HG03342 (cell line): ENCODE results near the gene OR13C3.
"Not testable (repeated sequence)": the region's sequence is repeated elsewhere in the genome, so short reads cannot be mapped to it uniquely, and the experiment has no call there.

ENCODE experiments used
- ATAC-seq: cut with Tn5 transposase; IDR thresholded peaks from one replicate; pipeline ENCODE4 v1.9.1; 2021; ENCODE audit warnings: mild to moderate bottlenecking, moderate library complexity; ENCODE audit not compliant: unreplicated experiment

The OR13C3 gene

DNA sequence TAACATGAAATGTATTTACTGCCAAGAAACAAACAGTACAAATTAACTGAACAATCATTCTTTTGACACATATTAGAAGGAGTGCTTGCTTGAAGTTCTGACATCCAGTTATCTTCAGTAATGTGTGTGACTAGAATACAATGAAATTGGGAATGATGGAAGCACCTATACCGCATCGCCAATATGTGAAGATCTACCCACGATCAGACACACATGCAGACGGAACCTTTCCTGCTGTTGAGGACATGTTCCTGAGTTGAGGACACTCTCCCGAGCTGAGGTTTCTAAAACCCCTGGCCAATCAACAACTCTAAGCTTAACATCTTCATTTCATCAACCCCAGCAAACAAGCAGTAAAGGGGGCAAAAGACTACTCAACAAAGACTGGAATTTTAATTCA lies at the start of gene OR13C3:
Gene OR13C3, minus strand, starts transcription at position 101 of the 400 bp plus-strand sequence. CDS start 133 bp downstream, outside the sequence.
- no peak for ATAC-seq

DNA sequence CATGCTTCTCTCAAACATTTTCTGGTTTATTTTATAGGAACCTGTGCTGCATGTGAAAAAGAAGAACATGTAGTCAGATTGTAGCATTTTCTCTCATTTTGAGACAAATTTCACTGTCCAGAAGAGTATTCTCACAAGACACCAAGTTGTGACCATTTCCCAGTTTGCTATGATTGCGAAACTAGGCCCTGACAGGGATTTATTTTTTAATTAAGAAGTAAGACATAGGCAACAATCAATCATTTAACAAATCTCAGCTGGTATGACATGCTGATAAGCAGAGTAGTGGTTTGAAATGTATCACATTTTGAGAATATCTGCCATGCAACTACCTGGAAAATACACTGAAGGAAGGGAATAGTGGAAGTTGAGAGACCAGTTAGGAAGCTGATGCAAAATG lies 43.9 kb upstream of the OR13C3 start:
- ATAC-seq, result no peak

DNA sequence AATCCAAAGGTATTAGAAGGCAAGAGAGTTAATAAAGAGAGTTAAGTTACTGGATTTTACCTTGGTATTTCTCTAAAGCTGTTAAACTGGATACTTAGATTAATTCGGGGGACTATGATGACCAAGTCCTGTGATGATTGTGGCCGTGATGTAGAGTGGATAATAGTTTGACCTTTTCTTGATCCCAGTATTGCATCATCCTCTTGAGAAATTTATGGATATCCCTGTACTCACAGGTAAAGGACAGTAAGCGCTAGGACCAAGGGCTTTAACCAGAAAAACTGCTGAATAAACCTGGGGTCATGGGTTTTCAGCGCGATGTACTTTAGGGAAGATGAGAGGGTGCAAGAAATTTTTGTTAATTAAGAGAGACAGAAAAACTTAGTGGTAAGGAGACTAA lies 40.6 kb upstream of the OR13C3 start:
- no peak for ATAC-seq

DNA sequence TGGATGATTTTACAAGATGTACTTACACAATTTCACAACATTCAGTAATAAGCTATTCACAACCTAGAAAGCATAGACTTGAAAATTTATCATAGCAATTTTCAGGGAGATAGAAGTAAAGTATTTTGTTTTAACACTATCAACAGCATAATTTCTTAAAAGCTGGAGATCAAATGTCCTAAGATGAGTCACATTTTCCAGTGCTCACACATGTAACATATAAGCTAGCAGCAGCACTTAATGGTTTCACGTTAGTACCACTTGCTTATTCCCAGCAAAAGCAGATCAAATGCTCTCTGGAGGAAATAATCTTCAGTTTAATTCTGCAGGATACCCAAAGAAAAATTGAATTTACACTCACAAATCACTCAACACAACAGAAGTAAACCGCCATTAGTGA lies 38.8 kb upstream of the OR13C3 start:
- no peak for ATAC-seq

GRCh38 chr9:104572612-104573011 lies 36.0 kb upstream of the OR13C3 start:
- ATAC-seq, result no peak

- ATAC-seq, result no peak
These were observed 32.2 kb upstream of the OR13C3 start, which contains the start of gene OR13C8 for GRCh38 chr9:104568868-104569267. Gene OR13C8, plus strand, starts transcription at chr9:104569168. Its CDS starts 0 bp downstream, at chr9:104569168.

DNA sequence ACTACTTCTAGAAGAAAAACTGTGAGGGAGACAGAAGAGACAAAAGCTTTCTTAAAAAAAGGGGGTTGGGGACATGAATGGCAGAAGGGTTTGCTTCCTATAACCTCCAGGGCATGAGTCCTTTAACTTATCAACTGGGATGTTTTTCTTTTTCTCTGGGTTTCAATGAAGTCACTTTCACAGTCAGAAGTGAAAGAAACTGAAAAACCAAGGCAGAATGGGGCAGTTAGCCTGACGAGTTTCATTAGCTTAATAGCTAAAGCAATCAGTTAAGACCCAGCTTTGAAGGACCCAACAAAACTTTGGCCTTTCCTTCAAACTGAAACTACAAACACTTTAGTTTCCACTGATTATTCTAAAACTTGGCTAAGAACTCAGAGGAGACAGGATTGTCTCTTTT lies 27.7 kb upstream of the OR13C3 start:
- ATAC-seq, result no peak

DNA sequence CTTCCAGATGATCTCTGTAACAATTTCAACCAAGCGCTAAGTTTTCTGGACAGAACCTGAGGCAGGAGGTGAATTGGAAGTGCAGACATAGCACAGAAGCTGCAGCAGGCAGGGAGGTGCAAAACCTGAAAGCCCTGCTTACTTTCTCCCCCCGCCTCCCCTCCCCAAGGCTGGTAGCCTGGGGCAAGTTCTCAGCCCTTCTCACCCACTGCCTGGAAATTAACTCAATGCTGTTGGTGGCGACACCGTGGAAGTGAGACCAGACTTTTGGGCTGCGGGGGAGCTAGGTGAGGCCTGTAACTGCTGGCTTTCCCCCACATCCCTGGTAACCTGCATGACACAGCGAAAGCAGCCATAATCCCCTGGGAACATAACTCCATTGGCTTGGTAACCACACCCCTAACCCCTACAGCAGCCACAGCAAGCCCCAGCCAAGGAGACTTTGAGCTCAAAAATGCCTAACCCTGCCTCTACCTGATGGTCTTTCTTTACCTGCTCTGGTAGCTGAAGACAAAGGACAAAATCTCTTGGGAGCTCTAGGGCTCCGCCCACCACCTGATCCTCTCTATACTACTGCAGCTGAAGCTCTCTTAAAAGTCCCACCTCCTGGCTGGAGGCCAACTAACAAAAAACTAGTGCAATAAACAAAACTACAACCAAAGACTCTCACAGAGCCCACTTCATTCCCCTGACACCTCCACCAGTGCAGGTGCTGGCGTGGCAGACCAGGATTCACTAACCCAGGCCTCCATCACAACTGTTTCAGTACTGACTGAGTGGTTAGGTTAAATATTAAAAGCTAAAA lies 20.4 kb upstream of the OR13C3 start:
- no peak for ATAC-seq

DNA sequence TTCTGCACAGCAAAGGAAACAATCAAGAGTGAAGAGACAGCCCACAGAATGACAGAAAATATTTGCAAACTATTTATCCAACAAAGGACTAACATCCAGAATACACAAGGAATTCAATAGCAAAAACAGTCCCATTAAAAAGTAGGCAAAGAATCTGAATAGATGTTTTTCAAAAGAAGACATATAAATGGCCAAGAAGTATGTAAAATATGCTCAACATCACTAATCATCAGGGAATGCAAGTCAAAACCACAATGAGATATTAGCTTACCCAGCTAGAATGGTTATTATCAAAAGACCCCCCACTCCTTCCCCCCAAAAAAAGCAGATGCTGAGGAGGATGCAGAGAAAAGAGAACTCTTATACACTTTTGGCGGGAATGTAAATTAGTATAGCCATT lies 18.9 kb upstream of the OR13C3 start:
- no peak for ATAC-seq

GRCh38 chr9:104553261-104553660 lies 16.6 kb upstream of the OR13C3 start:
- ATAC-seq, result no peak

GRCh38 chr9:104544644-104545043 lies 8.0 kb upstream of the OR13C3 start:
- ATAC-seq, result no peak

GRCh38 chr9:104539275-104539674 lies 2.6 kb upstream of the OR13C3 start:
- ATAC-seq, result no peak

GRCh38 chr9:104527109-104527508 lies 9.5 kb downstream of the OR13C3 start, which contains the start of gene OR13C4:
Gene OR13C4, minus strand, starts transcription at chr9:104527209. Its CDS starts 0 bp downstream, at chr9:104527209.
- ATAC-seq, result no peak

DNA sequence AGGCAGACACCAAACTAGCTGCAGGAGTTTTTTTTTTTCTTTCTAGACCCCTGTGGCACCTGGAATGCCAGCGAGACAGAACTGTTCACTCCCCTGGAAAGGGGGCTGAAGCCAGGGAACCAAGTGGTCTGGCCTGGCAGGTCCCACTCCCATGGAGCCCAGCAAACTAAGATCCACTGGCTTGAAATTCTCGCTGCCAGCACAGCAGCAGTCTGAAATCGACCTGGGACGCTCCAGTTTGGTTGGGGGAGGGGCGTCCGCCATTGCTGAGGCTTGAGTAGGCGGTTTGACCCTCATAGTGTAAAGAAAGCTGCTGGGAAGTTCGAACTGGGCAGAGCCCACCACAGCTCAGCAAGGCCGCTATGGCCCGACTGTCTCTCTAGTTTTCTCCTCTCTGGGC lies 16.4 kb downstream of the OR13C3 start:
- not testable (repeated sequence) for ATAC-seq

DNA sequence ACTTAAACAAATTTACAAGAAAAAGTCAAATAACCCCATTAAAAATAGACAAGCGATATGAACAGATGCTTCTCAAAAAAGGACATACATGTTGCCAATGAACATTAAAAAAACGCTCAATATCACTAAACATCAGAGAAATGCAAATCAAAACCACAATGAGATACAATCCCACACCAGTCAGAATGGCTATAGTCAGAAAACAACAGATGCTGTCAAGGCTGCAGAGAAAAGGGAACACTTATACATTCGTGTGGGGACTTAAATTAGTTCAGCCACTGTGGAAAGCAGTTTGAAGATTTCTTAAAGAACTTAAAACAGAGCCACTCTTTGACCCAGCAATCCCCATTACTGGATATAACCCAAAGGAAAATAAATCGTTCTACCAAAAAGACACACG lies 21.8 kb downstream of the OR13C3 start:
- ATAC-seq, result no peak

- ATAC-seq, result no peak
These were observed 30.1 kb downstream of the OR13C3 start for GRCh38 chr9:104506565-104506964.

DNA sequence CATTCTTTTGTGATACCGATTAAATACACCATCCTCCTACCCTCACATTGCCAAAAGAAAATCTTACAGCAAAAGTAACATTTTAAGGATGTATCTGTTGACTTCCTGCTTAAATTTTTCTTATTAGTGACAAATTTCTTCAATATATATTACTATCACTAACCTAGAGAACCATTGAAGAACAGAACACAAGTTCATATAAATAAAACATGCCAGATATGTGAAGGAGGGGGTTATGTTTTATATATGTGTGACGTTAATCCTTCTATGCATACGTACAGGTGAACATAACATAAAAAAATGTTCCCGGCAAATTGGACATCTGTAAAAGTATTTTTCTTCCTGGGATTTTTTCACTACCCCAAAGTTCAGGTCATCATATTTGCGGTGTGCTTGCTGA lies 32.7 kb downstream of the OR13C3 start, which contains the start of gene OR13F1:
Gene OR13F1, plus strand, starts transcription at position 301 of the 400 bp plus-strand sequence. Its CDS starts 0 bp downstream, at position 301.
- ATAC-seq, result no peak

GRCh38 chr9:104503440-104503839 lies 33.2 kb downstream of the OR13C3 start:
- ATAC-seq, result no peak

- ATAC-seq, result no peak
These were observed 41.8 kb downstream of the OR13C3 start for GRCh38 chr9:104494808-104495207.
